Dedifferentiated amniotic fluid mesenchymal stem cell (primary cell): ENCODE measurements around the gene ATP6V1B1.

Source experiments
- DNase-seq: peaks from one replicate; pipeline ENCODE4 v3.0.0-alpha.2; 2016; ENCODE audit errors: extremely low spot score

The ATP6V1B1 gene

DNA sequence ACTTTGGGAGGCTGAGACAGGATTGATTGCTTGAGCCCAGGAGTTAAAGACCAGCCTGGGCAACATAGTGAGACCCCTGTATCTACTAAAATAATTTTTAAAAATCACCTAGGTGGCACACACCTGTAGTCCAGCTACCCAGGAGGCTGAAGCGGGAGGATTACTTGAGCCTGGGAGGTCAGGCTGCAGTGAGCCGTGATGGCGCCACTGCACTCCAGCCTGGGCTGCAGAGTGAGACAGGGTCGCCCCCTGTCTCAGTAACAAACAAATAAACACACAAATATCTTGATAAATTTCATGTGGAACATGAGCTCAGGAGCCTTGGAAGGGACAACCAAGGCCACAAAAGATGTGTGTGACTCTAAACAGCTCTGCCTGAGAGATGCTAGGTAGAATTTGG is 31.0 kb downstream of the ATP6V1B1 start:
- DNase-seq = no peak

- DNase-seq = no peak
Measured at GRCh38 chr2:70967189-70967588, 31.5 kb downstream of the ATP6V1B1 start.

- DNase-seq = no peak
Measured at GRCh38 chr2:70974592-70974991, 38.9 kb downstream of the ATP6V1B1 start.

- DNase-seq = no peak
Measured at GRCh38 chr2:70975237-70975636, 39.5 kb downstream of the ATP6V1B1 start.

- no peak for DNase-seq
Measured at GRCh38 chr2:70977605-70978205, 42.0 kb downstream of the ATP6V1B1 start.

DNA sequence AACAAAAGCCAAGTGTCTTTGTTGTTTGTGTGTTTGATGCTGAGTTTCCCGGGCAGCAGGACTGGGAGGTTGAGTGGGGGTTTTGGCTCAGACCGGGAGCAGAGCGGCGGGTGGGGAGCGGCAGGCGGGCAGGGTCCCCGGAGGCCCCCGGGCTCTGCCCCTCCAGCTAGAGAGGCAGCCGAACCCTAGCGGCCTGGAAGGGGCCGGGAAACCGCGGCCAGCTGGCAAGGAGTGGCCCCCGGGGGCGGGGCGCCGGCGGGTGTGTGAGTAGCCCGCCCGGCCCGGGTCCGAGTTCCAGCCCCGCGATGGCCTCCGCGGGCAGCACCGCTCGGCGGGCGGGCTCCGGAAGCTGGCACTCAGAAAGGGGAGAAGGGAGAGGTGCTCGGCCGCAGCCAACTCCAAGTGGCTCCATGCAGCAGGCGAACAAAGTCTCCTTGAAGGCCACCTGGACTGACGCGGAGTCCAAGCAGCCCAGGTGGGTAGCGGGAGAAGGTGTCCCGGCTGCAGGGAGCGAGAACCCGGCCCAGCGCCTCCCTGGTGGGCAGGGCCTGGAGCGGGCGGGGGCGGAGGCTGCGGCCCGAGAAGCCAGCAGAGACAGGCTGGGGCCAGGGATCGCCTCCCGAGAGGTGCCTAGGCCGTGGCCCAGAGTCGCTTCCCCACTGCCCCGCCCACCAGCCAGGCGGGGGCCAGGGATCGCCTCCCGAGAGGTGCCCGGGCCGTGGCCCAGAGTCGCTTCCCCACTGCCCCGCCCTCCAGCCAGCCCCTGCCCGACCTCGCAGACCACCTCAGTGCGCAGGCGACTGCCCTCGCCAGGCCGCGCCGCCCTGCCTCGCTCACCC is 42.9 kb downstream of the ATP6V1B1 start, which contains the start of gene ANKRD53:
Gene ANKRD53, plus strand, starts transcription at position 290 of the 839 bp plus-strand sequence. Its CDS starts 16 bp downstream, at position 306.
- DNase-seq = no peak

GRCh38 chr2:70979180-70979488 is 43.4 kb downstream of the ATP6V1B1 start:
- no peak for DNase-seq

GRCh38 chr2:70979626-70980025 is 43.9 kb downstream of the ATP6V1B1 start:
- DNase-seq = no peak

GRCh38 chr2:70981421-70981820 is 45.7 kb downstream of the ATP6V1B1 start:
- no peak for DNase-seq

DNA sequence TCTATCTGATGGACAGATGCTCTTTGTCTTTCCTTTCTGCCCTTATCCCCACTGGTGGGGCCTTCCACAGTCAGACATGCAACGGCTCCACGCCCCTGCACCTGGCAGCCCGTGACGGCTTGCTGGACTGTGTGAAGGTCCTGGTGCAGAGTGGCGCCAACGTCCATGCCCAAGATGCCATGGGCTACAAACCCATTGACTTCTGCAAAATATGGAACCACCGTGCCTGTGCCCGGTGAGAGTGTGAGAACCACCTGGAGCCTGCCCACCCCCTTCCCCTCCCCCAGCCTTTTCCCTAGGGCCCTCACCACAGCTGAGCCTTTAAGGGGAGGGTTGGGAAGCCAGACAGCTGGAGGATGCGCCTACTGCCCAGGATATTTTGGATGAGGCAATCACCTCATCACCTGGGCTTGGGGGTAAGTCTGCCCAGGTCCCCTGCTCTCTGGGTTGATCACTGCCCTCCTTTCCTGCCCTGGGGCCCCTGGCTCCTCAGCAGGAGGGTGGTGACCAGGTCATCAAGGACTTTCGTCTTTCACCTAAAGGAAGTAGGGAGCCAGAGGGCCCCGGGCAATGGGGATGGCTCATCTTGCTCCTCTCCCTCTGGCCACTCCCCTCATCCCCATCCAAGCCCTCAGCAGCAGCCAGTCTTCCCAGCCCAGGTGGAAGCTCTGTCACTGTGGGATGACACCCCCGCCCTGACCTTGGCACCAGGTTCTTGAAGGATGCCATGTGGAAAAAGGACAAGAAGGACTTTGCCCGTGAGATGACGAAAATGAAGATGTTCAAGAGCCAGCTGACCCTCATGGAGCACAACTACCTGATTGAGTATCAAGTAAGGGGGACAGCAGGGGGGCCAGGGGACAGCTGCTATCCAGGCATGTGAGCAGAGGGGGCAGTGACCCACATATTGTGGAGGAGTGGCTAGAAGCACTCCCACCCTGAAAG is 46.4 kb downstream of the ATP6V1B1 start:
- DNase-seq = no peak

GRCh38 chr2:70982971-70983370 is 47.3 kb downstream of the ATP6V1B1 start:
- no peak for DNase-seq

DNA sequence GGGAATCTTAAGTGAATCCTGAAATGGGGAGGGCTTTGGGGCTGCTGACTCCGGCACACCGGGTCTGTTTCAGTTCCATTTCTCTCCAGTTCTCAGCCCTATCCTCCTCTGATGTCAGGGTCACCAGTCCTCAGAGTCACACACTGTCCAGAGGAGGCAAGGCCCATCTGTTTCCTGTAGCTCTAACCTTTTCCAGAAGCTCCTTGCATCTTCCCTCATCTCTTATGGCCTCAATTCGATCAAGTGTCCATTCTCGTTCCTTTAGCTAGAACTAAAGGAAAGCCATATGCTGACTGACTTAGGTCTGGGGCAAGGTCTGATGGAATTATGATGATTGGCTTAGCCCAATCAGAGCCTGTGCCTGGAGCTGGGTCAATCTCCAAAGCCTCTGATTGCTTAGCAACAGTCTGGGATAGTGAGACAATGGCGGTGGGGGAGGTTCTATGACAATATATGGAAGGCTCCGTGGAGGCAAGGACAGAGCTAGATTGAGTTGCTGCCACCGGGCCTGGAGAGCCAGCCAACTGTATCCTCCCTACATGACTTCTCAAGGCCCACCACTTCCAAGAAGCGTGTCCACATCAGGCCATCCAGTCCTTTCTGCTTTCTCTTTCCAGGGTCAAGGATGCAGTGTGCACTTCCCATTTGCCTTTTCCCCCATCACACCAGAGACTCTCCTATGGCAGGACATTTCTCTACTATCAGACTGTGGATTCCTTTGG is 48.0 kb downstream of the ATP6V1B1 start:
- DNase-seq = no peak

- no peak for DNase-seq
Measured at GRCh38 chr2:70984228-70984575, 48.5 kb downstream of the ATP6V1B1 start.

- DNase-seq = no peak
Measured at GRCh38 chr2:70984576-70985282, 49.0 kb downstream of the ATP6V1B1 start.

DNA sequence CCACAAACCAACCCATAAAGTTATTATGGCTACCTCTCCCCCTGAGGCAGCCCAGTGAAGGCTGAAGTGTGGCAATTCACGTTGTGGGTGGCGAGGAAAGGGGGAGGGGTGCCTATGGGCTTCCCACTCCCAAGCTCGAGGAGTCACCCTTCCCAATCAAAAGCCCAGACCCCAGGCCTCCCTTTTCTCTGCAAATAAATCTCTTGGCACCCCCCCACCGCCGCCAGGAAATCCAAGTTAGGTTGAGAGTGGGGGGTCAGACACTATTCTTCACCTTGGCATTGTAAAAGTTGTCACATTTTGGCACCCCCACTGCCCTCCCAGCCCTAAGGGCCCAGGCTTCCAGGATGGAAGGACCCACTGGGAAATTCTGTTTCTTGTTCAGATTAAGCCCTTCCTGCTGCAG is 49.6 kb downstream of the ATP6V1B1 start:
- DNase-seq = no peak

- no peak for DNase-seq
Measured at GRCh38 chr2:70985956-70986355, 50.3 kb downstream of the ATP6V1B1 start.

DNA sequence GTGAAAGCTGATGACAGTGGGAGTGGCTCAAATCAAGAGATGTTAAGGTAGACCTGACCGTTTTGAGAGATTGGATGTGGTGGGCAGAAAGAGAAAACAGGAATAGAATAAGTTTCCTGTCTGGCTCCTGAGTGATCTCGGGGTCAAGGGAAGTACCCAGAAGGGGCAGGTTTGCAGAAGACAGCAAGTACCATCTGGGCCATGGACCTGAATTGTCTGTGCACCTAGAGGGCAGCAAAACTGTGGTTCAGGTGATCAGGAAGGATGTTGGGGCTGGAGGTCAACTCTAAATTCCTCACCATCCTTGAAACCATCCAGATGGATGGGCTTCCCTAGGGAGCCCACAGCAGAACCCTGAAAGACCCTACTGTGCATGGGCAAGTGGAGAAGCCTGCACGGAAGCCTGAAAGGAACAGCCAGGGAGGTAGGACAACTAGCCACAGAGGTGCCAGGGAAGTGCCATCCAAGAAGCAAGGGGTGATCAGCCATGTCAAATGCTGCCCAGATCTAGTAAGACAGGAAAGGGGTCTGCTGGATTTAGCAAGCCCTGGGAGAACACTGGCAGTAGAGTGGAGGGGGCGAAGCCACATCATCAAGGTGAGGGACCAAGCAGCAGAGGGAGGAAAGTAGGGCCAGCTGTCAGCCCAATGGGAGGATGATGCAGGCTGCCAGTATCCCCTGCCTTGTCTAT is 50.9 kb downstream of the ATP6V1B1 start:
- no peak for DNase-seq

DNA sequence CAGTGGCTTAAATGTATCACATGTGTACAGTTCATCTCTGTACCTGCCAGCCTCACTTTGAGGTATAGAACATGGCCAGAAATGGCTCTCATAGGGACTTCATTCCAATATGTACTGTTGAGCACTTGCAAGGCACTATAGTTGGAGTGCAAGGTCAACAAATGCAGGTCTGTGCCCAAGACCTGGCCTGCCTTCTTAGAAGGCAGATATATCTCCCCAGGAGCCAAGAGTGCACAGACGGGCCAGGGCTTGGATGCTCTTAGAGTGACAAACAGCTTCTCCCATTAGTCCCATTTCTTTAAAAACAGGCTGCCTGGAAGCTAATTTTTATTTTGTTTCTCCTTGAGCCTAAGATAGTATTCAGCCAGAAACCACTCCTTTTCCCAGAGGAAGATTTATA is 51.7 kb downstream of the ATP6V1B1 start:
- DNase-seq = no peak

DNA sequence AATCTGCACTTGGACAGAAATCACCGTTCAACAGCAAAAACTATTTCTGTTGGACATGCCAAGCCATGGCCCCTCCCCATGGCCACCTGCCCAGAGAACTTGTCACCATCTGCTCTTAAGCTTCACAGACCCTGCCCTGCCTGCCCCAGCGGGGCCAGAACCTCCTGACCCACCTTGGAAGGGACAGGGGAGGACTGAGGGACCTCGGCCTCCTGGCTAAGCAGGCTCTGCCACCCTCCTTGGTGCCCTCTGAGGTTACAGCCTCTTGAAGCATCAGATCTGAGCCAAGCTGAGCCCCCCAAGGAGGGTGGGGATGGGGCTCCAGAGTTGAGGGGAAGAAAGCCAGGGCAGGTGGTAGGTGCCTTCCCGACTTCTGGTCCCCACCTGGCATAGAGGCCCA is 52.5 kb downstream of the ATP6V1B1 start:
- no peak for DNase-seq
